RWPE2 (cell line): ENCODE results near the gene RARS1.

Experiments
- ATAC-seq: fragments of 200-7000 bp; cut with Tn5 transposase; 3 replicates; pipeline ENCODE4 v1.9.1; 2021; ENCODE audit warnings: low read depth
- DNase-seq: peaks from one replicate; pipeline ENCODE4 v3.0.0-alpha.2; 2020; ENCODE audit warnings: low spot score
- H3K27ac ChIP-seq: fragments of 450-650 bp; 2 replicates; pipeline ENCODE4 v1.5.1; 2017; ENCODE audit warnings: mild to moderate bottlenecking; ENCODE audit not compliant: poor library complexity, severe bottlenecking
- H3K27me3 ChIP-seq: fragments of 250-450 bp; sonication (Bioruptor Pico); 2 replicates; pipeline ENCODE4 v1.5.1; 2021; ENCODE audit warnings: mild to moderate bottlenecking, moderate library complexity; ENCODE audit not compliant: insufficient read depth, poor library complexity, severe bottlenecking
- H3K36me3 ChIP-seq: fragments of 250-450 bp; sonication (Bioruptor Pico); 2 replicates; pipeline ENCODE4 v1.5.1; 2020; ENCODE audit warnings: low read depth, mild to moderate bottlenecking, moderate library complexity
- H3K4me1 ChIP-seq: fragments of 250-450 bp; sonication (Bioruptor Pico); 2 replicates; pipeline ENCODE4 v1.5.1; 2021; ENCODE audit warnings: mild to moderate bottlenecking, moderate library complexity; ENCODE audit not compliant: insufficient read depth, poor library complexity, severe bottlenecking
- H3K4me3 ChIP-seq: fragments of 250-450 bp; sonication (Bioruptor Pico); 2 replicates; pipeline ENCODE4 v1.5.1; 2021; ENCODE audit warnings: mild to moderate bottlenecking, moderate library complexity; ENCODE audit not compliant: severe bottlenecking
- H3K9me3 ChIP-seq: fragments of 250-450 bp; sonication (Bioruptor Pico); 2 replicates; pipeline ENCODE4 v1.5.1; 2021; ENCODE audit warnings: mild to moderate bottlenecking, moderate library complexity; ENCODE audit not compliant: severe bottlenecking
- TF ChIP-seq, protein P1 (sequence below): fragments of 450-650 bp; IDR thresholded peaks from one replicate; pipeline ENCODE4 v1.5.1; 2017; ENCODE audit warnings: mild to moderate bottlenecking, moderate library complexity; ENCODE audit not compliant: poor library complexity, severe bottlenecking

RARS1 gene

DNA sequence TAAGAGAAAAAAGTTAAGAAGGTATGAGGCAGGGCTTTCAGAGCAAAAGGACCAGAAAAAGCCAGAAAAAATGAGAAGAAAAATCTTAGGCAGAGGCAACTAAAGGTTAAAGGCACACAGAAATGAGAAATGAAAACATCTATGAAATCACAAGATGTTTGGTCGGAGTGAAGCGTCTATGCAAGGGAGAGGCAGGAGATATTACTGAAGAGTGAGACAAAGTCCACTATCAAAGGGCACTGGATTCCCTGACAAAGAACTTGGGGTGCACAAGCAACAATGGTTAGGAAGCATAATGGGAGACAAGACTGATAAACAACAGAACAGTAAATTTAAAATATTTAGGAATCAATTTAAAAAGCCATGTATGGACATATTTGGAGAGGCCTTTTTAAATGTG, 76.0 kb downstream of the RARS1 start:
- H3K36me3 ChIP-seq: peaks cover 98% of the 10 kb centered on the region
- no peak for ATAC-seq

GRCh38 chr5:168563959-168564358, 77.7 kb downstream of the RARS1 start:
- DNase-seq (no peak), ATAC-seq (no peak)

More for the DNA sequence above, 76.0 kb downstream of the RARS1 start:
- DNase-seq: no peak
- no peaks in the 10 kb centered on the region for H3K4me1 ChIP-seq
- no peak overlapping the region for H3K4me3 ChIP-seq
- TF ChIP-seq, protein P1, sequence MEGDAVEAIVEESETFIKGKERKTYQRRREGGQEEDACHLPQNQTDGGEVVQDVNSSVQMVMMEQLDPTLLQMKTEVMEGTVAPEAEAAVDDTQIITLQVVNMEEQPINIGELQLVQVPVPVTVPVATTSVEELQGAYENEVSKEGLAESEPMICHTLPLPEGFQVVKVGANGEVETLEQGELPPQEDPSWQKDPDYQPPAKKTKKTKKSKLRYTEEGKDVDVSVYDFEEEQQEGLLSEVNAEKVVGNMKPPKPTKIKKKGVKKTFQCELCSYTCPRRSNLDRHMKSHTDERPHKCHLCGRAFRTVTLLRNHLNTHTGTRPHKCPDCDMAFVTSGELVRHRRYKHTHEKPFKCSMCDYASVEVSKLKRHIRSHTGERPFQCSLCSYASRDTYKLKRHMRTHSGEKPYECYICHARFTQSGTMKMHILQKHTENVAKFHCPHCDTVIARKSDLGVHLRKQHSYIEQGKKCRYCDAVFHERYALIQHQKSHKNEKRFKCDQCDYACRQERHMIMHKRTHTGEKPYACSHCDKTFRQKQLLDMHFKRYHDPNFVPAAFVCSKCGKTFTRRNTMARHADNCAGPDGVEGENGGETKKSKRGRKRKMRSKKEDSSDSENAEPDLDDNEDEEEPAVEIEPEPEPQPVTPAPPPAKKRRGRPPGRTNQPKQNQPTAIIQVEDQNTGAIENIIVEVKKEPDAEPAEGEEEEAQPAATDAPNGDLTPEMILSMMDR: no peak
- H3K27me3 ChIP-seq: no peaks in the 10 kb centered on the region
- H3K9me3 ChIP-seq: no peaks in the 10 kb centered on the region
- H3K27ac ChIP-seq: no peak overlapping the region

DNA sequence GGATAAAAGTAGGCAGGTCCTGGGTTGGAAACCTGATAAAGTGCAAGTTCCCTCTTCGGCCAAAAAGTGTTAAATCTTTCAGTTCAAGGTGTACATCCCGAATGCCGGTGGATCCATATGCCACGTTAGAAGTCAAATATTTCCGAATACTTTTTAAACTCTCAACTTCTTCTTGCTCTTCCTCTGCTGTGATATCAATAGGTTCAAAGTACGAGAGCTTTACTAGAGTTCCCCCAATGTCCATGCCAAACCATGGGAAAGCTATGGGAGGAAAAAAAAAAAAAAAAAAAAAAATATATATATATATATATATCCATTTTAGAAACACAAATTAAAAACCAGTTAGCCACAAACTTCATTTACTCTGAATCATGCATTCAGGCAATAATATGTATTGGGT, 82.5 kb downstream of the RARS1 start:
- TF ChIP-seq, protein P1: no peak
- Histone ChIP-seq H3K27me3 (no peaks in the 10 kb centered on the region), H3K4me3 (no peak overlapping the region), H3K9me3 (no peaks in the 10 kb centered on the region), H3K36me3 (peaks cover 82% of the 10 kb centered on the region), H3K27ac (no peak overlapping the region), H3K4me1 (peaks cover 6% of the 10 kb centered on the region)
- ATAC-seq: no peak
- DNase-seq: no peak

More at GRCh38 chr5:168563959-168564358, 77.7 kb downstream of the RARS1 start:
- no peaks in the 10 kb centered on the region for H3K27me3 ChIP-seq
- H3K27ac ChIP-seq: no peak overlapping the region
- H3K9me3 ChIP-seq: no peaks in the 10 kb centered on the region
- TF ChIP-seq, protein P1: no peak
- H3K36me3 ChIP-seq: peaks cover 96% of the 10 kb centered on the region
- no peaks in the 10 kb centered on the region for H3K4me1 ChIP-seq
- no peak overlapping the region for H3K4me3 ChIP-seq
